Loucy (cell line): ENCODE results near the gene GASK1A.

ENCODE experiments used
- H2AFZ ChIP-seq: fragments of 200-600 bp; sonication (generic); 2 replicates; pipeline ENCODE4 v1.6.0; 2016; ENCODE audit warnings: antibody characterized with exemption, mild to moderate bottlenecking, low read length, moderate library complexity
- H3F3A ChIP-seq: fragments of 200-600 bp; 2 replicates; pipeline ENCODE4 v1.6.0; 2016; ENCODE audit warnings: antibody characterized with exemption, low read depth, mild to moderate bottlenecking
- H3K27me3 ChIP-seq: fragments of 200-600 bp; sonication (generic); 2 replicates; pipeline ENCODE4 v1.6.1; 2014; ENCODE audit warnings: low read length, mild to moderate bottlenecking; ENCODE audit not compliant: insufficient read depth, poor library complexity, severe bottlenecking
- H3K36me3 ChIP-seq: fragments of 200-600 bp; sonication (generic); 2 replicates; pipeline ENCODE4 v1.6.1; 2016; ENCODE audit warnings: low read length; ENCODE audit not compliant: insufficient read depth
- H3K4me1 ChIP-seq: fragments of 200-600 bp; sonication (generic); 2 replicates; pipeline ENCODE4 v1.5.1; 2014; ENCODE audit warnings: low read length, mild to moderate bottlenecking; ENCODE audit not compliant: insufficient read depth, poor library complexity, severe bottlenecking
- H3K4me2 ChIP-seq: fragments of 200-600 bp; sonication (generic); 2 replicates; pipeline ENCODE4 v1.6.0; 2014; ENCODE audit warnings: antibody characterized with exemption, low read length, low read depth, mild to moderate bottlenecking; ENCODE audit not compliant: poor library complexity, severe bottlenecking
- H3K4me3 ChIP-seq: fragments of 200-600 bp; sonication (generic); 2 replicates; pipeline ENCODE4 v1.5.1; 2014; ENCODE audit warnings: low read length, mild to moderate bottlenecking, mixed read lengths; ENCODE audit not compliant: poor library complexity, severe bottlenecking
- H3K79me2 ChIP-seq: fragments of 200-600 bp; sonication (generic); 2 replicates; pipeline ENCODE4 v1.6.1; 2014; ENCODE audit warnings: low read length; ENCODE audit not compliant: insufficient read depth
- H3K9ac ChIP-seq: fragments of 200-600 bp; sonication (generic); 2 replicates; pipeline ENCODE4 v1.6.0; 2014; ENCODE audit warnings: mild to moderate bottlenecking, low read depth, low read length, moderate library complexity; ENCODE audit not compliant: poor library complexity, severe bottlenecking
- H3K9me2 ChIP-seq: fragments of 200-600 bp; sonication (generic); replicated peaks from 2 replicates; pipeline ENCODE4 v1.6.1; 2016; ENCODE audit warnings: low read depth, low read length, mixed read lengths
- H3K9me3 ChIP-seq: fragments of 200-600 bp; sonication (generic); 2 replicates; pipeline ENCODE4 v1.6.1; 2014; ENCODE audit warnings: mild to moderate bottlenecking, antibody characterized with exemption, low read length, low read depth; ENCODE audit not compliant: insufficient read depth
- H4K20me1 ChIP-seq: fragments of 200-600 bp; sonication (generic); 2 replicates; pipeline ENCODE4 v1.6.0; 2014; ENCODE audit warnings: antibody characterized with exemption, low read length, mild to moderate bottlenecking; ENCODE audit not compliant: insufficient read depth, poor library complexity, severe bottlenecking
- EZH2phosphoT487 ChIP-seq: fragments of 200-600 bp; IDR thresholded peaks from 2 replicates; pipeline ENCODE4 v1.6.1; 2018; ENCODE audit warnings: antibody characterized with exemption, mild to moderate bottlenecking, moderate library complexity, borderline replicate concordance
- TF ChIP-seq, protein P1 (sequence below): fragments of 200-600 bp; sonication (generic); conservative IDR thresholded peaks from 2 replicates; pipeline ENCODE4 v1.5.1; 2014; ENCODE audit warnings: mild to moderate bottlenecking, antibody characterized with exemption, low read length

Gene GASK1A

DNA sequence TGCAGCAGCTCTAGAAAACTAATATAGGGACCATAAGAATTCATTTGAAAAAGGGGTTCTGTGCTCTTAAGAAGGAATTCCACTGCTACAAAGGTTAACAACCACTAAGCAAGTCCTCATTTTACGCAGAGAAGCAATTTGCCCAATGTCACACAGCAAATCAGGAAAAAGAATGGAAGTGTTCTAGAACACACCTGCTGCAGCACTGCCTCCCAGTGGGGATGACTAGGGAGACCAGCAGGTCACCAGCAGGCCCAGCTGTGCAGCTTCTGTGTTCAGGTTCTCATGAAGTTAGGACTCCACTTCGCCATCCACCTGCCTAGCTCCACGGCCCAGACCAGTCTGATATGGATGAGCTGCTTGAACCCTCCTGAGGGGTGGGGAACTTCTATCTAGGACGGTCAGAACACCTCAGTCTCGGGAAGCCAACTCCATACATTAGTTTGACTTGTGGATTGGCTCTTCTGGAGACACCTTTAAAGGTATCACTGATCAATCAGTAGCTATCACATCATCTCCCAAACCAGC, 108.2 kb downstream of the GASK1A start:
- H3K9ac ChIP-seq: no peak overlapping the region
- no peaks in the 10 kb centered on the region for H3K27me3 ChIP-seq
- TF ChIP-seq, protein P1, sequence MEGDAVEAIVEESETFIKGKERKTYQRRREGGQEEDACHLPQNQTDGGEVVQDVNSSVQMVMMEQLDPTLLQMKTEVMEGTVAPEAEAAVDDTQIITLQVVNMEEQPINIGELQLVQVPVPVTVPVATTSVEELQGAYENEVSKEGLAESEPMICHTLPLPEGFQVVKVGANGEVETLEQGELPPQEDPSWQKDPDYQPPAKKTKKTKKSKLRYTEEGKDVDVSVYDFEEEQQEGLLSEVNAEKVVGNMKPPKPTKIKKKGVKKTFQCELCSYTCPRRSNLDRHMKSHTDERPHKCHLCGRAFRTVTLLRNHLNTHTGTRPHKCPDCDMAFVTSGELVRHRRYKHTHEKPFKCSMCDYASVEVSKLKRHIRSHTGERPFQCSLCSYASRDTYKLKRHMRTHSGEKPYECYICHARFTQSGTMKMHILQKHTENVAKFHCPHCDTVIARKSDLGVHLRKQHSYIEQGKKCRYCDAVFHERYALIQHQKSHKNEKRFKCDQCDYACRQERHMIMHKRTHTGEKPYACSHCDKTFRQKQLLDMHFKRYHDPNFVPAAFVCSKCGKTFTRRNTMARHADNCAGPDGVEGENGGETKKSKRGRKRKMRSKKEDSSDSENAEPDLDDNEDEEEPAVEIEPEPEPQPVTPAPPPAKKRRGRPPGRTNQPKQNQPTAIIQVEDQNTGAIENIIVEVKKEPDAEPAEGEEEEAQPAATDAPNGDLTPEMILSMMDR: peak; percentile 52
- TF ChIP-seq EZH2phosphoT487: no peak
- H3K79me2 ChIP-seq: no peaks in the 10 kb centered on the region
- H3K4me1 ChIP-seq: peaks cover 6% of the 10 kb centered on the region
- no peaks in the 10 kb centered on the region for H3F3A ChIP-seq
- no peaks in the 10 kb centered on the region for H3K9me3 ChIP-seq
- no peak overlapping the region for H3K4me3 ChIP-seq
- no peak overlapping the region for H2AFZ ChIP-seq
- H3K36me3 ChIP-seq: no peaks in the 10 kb centered on the region
- H3K9me2 ChIP-seq: no peaks in the 10 kb centered on the region
- no peaks in the 10 kb centered on the region for H4K20me1 ChIP-seq
- no peak overlapping the region for H3K4me2 ChIP-seq

DNA sequence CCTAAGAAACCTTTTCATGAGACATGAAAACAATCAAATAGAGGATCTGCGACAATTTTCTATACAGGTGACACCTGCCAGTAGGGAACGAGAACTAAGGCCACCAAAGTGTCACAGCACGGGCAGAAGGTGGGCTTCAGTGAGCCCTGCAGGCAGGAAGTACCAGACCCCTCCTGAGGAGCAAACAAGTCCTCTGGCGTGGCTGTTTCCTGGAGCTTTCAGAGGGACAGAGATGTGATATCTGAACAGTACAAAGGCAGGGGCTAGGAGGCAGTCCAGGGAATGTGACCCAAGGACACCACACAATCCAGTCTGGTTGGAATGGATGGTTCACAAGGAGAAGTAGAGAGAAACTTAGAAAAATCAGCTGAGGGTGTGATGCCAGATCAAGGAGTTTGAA, 110.0 kb downstream of the GASK1A start:
- peaks cover 6% of the 10 kb centered on the region for H3K4me1 ChIP-seq
- H2AFZ ChIP-seq: no peak overlapping the region

DNA sequence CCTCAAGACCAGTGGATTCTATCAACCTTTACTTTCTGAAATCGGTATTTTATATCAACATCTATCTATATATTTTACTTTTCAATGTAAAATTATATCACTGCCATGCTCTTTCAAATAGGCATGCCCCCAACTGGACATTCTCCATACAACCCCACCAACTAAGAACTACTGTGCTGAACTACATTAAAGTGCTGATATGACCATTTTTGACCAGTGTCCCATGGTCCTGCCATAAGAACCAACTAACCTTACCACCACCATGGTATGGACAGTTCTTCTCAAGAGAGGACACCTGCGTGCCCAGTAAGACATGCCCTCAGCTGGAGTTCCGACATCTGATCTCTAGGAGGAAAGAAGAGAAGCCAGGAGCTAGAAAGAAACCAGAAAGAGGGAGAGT, 111.1 kb downstream of the GASK1A start:
- no peaks in the 10 kb centered on the region for H3K79me2 ChIP-seq
- H3K9me3 ChIP-seq: no peaks in the 10 kb centered on the region
- H4K20me1 ChIP-seq: no peaks in the 10 kb centered on the region
- no peak overlapping the region for H3K9ac ChIP-seq
- H3K9me2 ChIP-seq: no peaks in the 10 kb centered on the region
- H3F3A ChIP-seq: no peaks in the 10 kb centered on the region
- no peak overlapping the region for H2AFZ ChIP-seq
- TF ChIP-seq, protein P1: no peak
- TF ChIP-seq EZH2phosphoT487: no peak
- H3K4me2 ChIP-seq: no peak overlapping the region
- H3K4me3 ChIP-seq: no peak overlapping the region
- no peaks in the 10 kb centered on the region for H3K36me3 ChIP-seq
- peaks cover 6% of the 10 kb centered on the region for H3K4me1 ChIP-seq
- H3K27me3 ChIP-seq: no peaks in the 10 kb centered on the region

More for the DNA sequence above, 110.0 kb downstream of the GASK1A start:
- Histone ChIP-seq H3K4me3 (no peak overlapping the region), H3K9ac (no peak overlapping the region), H3K9me3 (no peaks in the 10 kb centered on the region), H3K79me2 (no peaks in the 10 kb centered on the region), H4K20me1 (no peaks in the 10 kb centered on the region), H3K4me2 (no peak overlapping the region), H3K27me3 (no peaks in the 10 kb centered on the region), H3F3A (no peaks in the 10 kb centered on the region), H3K36me3 (no peaks in the 10 kb centered on the region), H3K9me2 (no peaks in the 10 kb centered on the region)
- TF ChIP-seq, protein P1: no peak
